CD4-positive, alpha-beta T cell treated with Interleukin-6 at 100 ng/mL for 8 hours (primary cell): Measurements from ENCODE around the gene MAGEA2.
"Not testable (repeated sequence)": the region's sequence is repeated elsewhere in the genome, so short reads cannot be mapped to it uniquely, and the experiment has no call there.

Experiments
- DNase-seq: peaks from one replicate; pipeline ENCODE4 v3.0.0-alpha.2; 2020; ENCODE audit warnings: mixed read lengths, low spot score

MAGEA2 gene, protein sequence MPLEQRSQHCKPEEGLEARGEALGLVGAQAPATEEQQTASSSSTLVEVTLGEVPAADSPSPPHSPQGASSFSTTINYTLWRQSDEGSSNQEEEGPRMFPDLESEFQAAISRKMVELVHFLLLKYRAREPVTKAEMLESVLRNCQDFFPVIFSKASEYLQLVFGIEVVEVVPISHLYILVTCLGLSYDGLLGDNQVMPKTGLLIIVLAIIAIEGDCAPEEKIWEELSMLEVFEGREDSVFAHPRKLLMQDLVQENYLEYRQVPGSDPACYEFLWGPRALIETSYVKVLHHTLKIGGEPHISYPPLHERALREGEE

DNA sequence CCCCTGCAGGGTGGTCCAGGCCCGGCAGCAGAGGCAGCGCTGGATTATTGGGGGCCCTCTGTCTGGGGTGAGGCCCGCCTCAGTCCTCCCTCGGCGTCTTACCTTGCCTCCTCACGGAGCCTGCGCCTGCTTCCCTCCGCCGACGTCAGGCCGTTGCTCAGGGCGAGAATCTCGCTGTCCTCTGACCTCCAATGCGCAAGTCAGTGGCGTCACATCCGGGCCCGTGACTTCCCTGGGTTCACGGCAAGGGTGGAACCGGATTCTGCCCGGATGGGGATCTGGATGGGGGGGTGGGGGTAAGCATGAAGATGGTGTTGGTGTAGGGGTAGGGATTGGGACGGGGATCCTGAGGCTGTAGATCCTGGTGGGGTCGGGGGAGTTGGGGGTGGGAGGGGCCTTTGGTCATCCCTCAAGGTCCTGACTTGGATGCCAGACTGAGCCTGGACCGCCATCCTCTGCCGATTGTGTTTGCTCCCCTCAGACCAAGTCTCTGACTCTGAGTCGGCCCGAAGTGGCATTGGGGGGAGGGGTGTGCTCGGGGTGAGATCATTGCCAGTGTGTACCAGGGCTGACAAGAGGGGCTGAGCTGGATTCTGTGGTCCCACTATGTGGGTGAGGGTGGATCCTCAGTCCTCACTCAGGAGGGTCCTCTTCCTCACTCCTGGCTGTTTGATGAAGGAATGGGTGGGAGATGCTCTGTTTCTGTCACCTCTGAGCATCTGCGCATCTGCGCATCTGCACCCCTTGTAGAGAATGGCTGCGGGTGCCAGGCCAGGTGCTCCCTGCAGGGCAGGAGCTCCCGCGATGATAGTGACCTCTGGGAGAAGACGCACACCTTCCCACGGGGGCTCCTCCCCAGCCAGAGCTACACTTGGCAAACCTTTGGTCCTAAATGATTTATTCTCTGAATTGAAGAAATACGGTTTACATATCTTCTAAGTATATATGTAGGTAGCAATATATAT is at the start of gene MAGEA2:
Gene MAGEA2, minus strand, starts transcription at position 157 of the 965 bp plus-strand sequence. CDS start 2,479 bp downstream, outside the sequence.
- not testable (repeated sequence) for DNase-seq

DNA sequence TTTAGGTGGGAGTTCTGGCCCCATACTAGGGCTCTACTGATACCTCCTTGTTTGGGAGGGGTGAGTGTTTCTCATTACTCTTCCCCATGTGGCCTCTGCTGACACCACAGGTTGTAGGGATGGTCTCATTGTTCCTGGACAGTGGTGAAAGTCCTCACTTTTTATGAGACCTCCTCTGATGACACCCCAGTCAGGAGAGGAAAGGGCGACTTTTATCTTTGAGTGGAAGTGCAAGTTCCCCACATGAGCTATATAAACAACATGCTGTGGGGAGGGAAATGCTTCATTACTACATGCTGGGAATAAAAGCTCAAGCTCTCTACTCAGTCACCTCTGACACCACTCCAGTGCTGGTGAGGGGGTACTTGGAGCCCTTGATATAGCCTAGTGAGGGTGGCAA is 45.3 kb upstream of the MAGEA2 start:
- no peak for DNase-seq

DNA sequence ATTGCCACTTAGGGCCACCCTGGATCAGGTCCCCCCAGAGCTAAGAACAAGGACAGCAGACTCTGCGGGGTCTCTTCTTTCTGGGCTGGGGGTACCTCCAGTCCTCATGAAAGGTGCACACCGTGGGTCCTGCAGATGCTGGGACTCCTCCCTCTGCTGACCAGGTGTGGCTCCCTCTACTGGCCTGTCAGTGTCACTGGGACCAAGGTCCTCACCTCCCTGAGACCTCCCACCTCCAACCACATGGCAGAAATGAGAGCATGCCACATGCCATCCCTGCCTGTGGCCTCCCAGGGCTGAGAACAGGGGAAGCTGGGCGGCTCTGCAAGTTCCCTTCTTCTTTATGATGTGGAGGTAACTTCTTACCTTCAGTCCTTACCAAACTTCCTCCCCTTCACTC is 33.4 kb upstream of the MAGEA2 start:
- DNase-seq = not testable (repeated sequence)

DNA sequence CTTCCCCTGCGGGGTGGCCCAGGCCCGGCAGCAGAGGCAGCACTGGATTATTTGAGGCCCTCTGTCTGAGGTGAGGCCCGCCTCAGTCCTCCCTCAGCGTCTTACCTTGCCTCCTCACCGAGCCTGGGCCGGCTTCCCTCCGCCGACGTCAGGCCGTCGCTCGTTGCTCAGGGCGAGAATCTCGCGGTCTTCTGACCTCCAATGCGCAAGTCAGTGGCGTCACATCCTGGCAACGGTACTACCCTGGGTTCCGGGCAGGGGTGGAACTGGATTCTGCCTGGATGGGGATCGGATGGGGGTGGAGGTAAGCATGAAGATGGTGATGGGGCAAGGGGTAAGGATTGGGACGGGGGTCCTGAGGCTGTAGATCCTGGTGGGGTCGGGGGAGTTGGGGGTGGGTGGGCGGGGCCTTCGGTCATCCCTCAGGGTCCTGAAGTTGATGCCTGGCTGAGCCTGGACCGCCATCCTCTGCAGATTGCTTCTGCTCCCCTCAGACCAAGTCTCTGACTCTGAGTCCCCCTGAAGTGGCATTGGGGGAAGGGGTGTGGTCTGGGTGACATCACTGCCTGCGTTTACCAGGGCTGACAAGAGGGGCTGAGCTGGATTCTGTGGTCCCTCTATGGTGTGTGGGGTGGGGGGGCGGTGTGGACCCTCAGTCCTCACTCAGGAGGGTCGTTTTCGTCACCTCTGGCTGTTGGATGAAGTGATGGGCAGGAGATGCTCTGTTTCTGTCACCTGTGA is 16.1 kb upstream of the MAGEA2 start, which contains the start of gene MAGEA6:
Gene MAGEA6, minus strand, starts transcription at position 141 of the 741 bp plus-strand sequence. CDS start 2,039 bp downstream, outside the sequence.
- not testable (repeated sequence) for DNase-seq

DNA sequence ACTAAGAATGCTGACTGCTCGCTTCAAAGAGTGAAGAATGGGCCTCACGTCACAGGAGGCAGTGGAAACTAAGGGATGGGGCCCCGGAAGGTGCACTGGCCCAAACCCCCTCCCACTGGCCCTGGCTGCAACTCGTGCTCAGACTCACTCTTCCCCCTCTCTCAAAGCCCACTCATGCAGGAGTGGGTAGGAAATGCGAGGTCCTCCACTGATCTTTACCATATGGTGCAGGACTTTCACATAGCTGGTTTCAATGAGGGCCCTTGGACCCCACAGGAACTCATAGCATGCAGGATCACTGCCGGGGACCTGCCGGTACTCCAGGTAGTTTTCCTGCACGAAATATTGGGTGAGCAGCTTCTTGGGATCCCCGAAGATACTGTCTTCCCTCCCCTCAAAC is 12.9 kb upstream of the MAGEA2 start:
- not testable (repeated sequence) for DNase-seq

DNA sequence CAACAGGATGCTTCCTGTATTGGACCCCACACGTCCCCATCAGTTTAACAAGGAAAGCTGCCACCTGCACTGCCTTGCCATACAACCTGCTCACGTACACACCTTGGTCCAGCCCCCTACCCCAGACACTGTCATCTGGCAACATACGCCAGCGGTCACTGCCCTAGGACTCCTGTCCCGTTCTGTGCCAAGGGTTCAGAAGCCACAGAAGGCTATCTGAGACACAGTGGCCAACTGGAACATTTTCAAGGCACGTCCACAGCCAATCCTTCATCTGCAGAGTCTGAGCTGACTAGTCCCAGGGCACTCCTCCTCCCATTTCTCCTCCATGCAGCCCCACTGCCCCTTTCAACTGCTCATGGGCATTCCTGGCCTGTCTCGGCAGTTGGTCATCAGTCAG is 7.9 kb upstream of the MAGEA2 start:
- DNase-seq = not testable (repeated sequence)

DNA sequence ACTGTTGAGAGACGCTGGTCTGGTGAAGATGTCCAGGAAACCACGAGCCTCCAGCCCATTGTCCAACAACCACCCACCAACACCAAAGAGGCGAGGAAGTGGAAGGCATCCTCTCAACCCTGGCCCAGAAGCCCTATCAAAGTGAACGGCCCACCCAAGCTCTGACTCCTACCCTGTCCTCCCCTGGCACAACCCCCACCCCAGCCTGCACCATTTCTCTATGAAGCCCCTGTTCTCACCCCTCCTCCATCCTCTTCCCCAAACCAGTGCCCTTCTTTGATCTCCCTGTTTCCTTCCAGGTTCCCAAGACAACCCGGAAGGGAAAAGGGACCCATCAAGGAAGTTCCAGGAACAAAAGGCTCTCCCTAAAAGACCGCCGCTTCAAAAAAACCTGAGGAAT is 5.9 kb upstream of the MAGEA2 start:
- not testable (repeated sequence) for DNase-seq

DNA sequence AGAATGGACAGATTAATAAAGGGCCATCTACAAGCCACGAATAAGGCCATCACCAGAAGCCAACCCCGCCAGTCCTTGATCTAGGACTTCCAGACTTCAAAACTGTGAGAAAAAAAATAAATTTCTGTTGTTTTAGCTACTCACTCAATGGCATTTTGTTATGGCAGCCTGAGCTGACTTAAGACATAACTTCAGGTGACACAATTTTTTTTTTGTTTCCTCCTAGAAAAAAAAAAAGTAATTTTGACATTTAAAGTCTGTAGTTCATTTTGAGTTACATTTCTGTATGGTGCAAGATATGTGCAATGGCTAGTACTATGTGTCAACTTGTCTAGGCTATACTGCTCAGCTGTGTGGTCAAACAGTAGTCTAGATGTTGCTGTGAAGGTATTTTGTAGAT is 5.3 kb upstream of the MAGEA2 start, which contains the start of gene CSAG3:
Gene CSAG3, plus strand, starts transcription at position 301 of the 400 bp plus-strand sequence.
- DNase-seq = not testable (repeated sequence)

DNA sequence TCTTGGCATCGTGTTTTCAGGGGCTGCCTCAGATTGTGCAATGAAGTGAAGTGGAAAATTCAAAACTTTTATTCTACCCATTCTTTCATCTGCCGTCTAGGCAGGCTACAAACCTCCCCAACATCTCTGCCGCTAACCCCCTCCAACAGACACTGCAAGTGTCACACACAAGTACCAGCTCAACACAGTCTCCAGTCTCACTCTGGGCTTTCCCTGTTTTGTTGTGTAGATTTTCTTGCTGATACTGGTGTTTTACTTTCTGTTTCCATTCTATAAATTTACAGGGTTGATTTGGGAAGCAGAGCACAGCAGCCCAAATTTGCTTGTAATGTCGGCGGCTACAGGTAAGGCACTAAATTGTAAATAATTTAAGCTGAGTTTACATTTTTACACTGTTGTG is 1.2 kb upstream of the MAGEA2 start:
- not testable (repeated sequence) for DNase-seq

DNA sequence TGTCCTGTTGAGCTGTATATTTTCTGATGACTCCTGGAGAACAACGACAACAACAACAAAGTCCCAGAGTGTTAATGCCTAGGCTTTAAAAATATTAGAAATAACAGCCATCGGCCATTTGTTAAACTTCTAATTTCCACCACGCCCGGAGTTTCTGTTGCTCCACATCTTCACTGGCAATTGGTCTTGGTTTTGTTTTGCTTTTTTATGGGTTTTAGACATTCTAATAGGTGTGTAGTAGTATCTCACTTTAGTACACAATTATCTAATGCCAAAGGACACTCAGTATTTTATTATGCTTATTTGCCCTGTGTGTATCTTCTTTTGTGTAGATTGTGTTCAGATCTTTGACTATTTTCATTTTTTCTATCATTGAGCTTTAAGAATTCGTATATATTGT is 15.1 kb downstream of the MAGEA2 start:
- DNase-seq = no peak

DNA sequence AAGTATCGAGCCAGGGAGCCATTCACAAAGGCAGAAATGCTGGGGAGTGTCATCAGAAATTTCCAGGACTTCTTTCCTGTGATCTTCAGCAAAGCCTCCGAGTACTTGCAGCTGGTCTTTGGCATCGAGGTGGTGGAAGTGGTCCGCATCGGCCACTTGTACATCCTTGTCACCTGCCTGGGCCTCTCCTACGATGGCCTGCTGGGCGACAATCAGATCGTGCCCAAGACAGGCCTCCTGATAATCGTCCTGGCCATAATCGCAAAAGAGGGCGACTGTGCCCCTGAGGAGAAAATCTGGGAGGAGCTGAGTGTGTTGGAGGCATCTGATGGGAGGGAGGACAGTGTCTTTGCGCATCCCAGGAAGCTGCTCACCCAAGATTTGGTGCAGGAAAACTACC is 17.1 kb downstream of the MAGEA2 start:
- not testable (repeated sequence) for DNase-seq

DNA sequence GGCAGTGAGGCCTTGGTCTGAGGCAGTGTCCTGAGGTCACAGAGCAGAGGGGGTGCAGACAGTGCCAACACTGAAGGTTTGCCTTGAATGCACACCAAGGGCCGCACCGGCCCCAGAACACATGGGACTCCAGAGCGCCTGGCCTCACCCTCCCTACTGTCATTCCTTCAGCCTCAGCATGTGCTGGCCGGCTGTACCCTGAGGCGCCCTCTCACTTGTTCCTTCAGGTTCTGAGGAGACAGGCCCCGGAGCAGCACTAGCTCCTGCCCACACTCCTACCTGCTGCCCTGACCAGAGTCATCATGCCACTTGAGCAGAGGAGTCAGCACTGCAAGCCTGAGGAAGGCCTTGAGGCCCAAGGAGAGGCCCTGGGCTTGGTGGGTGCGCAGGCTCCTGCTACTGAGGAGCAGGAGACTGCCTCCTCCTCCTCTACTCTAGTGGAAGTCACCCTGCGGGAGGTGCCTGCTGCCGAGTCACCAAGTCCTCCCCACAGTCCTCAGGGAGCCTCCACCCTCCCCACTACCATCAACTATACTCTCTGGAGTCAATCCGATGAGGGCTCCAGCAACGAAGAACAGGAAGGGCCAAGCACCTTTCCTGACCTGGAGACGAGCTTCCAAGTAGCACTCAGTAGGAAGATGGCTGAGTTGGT is 17.7 kb downstream of the MAGEA2 start:
- no peak for DNase-seq

DNA sequence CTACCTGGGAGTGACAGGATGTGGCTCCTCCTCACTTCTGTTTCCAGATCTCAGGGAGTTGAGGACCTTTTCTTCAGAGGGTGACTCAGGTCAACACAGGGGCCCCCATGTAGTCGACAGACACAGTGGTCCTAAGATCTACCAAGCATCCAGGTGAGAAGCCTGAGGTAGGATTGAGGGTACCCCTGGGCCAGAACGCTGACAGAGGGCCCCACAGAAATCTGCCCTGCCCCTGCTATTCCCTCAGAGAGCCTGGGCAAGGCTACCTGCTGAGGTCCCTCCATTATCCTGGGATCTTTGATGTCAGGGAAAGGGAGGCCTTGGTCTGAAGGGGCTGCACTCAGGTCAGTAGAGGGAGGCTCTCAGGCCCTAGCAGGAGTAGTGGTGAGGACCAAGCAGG is 18.5 kb downstream of the MAGEA2 start:
- DNase-seq = no peak

DNA sequence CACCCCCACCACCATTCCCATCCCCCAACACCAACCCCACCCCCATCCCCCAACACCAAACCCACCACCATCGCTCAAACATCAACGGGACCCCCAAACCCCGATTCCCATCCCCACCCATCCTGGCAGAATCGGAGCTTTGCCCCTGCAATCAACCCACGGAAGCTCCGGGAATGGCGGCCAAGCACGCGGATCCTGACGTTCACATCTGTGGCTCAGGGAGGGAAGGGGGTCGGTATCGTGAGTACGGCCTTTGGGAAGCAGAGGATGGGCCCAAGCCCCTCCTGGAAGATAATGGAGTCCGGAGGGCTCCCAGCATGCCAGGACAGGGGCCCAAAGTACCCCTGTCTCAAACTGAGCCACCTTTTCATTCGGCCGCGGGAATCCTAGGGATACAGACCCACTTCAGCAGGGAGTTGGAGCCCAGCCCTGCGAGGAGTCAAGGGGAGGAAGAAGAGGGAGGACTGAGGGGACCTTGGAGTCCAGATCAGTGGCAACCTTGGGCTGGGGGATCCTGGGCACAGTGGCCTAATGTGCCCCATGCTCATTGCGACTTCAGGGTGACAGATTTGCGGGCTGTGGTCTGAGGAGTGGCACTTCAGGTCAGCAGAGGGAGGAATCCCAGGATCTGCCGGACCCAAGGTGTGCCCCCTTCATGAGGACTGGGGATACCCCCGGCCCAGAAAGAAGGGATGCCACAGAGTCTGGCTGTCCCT is 19.3 kb downstream of the MAGEA2 start:
- DNase-seq = not testable (repeated sequence)

DNA sequence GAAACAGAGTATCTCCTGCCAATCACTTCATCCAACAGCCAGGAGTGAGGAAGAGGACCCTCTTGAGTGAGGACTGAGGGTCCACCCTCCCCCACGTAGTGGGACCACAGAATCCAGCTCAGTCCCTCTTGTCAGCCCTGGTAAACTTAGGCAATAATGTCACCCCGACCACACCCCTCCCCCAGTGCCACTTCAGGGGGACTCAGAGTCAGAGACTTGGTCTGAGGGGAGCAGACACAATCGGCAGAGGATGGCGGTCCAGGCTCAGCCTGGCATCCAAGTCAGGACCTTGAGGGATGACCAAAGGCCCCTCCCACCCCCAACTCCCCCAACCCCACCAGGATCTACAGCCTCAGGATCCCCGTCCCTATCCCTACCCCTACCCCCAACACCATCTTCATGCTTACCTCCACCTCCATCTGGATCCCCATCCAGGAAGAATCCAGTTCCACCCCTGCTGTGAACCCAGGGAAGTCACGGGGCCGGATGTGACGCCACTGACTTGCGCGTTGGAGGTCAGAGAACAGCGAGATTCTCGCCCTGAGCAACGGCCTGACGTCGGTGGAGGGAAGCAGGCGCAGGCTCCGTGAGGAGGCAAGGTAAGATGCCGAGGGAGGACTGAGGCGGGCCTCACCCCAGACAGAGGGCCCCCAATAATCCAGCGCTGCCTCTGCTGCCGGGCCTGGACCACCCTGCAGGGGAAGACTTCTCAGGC is 20.2 kb downstream of the MAGEA2 start, which contains the start of the genes CSAG1 and MAGEA12:
Gene CSAG1, minus strand, starts transcription at position 461 of the 715 bp plus-strand sequence. CDS start 1,261 bp downstream, outside the sequence.
Gene MAGEA12, plus strand, starts transcription at position 497 of the 715 bp plus-strand sequence. CDS start 2,405 bp downstream, outside the sequence.
- no peak for DNase-seq

DNA sequence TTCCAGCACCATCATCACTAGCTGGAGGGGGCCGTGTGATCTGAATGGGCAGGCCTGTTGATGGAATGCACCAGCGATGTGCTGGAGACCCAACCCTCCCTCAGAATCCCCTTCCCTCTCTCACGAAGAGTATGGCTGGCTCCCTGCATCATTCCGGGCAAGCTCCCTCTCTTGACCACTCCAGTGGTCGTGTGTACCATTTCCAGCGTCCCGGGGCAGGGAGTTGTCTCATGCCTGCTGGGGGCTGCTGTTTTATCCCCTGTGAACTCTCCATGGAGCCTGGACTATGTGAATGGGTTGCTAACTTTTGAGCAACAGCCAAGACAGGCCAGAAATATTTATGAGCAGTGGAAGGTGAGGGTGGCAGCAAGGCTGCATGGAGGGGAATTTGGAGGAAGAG is 28.2 kb downstream of the MAGEA2 start:
- no peak for DNase-seq

DNA sequence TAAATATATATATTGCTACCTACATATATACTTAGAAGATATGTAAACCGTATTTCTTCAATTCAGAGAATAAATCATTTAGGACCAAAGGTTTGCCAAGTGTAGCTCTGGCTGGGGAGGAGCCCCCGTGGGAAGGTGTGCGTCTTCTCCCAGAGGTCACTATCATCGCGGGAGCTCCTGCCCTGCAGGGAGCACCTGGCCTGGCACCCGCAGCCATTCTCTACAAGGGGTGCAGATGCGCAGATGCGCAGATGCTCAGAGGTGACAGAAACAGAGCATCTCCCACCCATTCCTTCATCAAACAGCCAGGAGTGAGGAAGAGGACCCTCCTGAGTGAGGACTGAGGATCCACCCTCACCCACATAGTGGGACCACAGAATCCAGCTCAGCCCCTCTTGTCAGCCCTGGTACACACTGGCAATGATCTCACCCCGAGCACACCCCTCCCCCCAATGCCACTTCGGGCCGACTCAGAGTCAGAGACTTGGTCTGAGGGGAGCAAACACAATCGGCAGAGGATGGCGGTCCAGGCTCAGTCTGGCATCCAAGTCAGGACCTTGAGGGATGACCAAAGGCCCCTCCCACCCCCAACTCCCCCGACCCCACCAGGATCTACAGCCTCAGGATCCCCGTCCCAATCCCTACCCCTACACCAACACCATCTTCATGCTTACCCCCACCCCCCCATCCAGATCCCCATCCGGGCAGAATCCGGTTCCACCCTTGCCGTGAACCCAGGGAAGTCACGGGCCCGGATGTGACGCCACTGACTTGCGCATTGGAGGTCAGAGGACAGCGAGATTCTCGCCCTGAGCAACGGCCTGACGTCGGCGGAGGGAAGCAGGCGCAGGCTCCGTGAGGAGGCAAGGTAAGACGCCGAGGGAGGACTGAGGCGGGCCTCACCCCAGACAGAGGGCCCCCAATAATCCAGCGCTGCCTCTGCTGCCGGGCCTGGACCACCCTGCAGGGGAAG is 39.5 kb downstream of the MAGEA2 start, which contains the start of gene MAGEA2B:
Gene MAGEA2B, plus strand, starts transcription at position 814 of the 973 bp plus-strand sequence. CDS start 2,479 bp downstream, outside the sequence.
- not testable (repeated sequence) for DNase-seq

DNA sequence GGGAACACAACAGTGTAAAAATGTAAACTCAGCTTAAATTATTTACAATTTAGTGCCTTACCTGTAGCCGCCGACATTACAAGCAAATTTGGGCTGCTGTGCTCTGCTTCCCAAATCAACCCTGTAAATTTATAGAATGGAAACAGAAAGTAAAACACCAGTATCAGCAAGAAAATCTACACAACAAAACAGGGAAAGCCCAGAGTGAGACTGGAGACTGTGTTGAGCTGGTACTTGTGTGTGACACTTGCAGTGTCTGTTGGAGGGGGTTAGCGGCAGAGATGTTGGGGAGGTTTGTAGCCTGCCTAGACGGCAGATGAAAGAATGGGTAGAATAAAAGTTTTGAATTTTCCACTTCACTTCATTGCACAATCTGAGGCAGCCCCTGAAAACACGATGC is 40.4 kb downstream of the MAGEA2 start:
- not testable (repeated sequence) for DNase-seq
